Parathyroid adenoma (tissue), 2 donors: Measurements from ENCODE around the gene KIAA0040.

Source experiments
- H2AFZ ChIP-seq: fragments of 300-600 bp; sonication (generic); one replicate; pipeline ENCODE4 v1.7.0; 2017; ENCODE audit warnings: antibody characterized with exemption, mild to moderate bottlenecking
- H3K27ac ChIP-seq: fragments of 300-600 bp; sonication (generic); one replicate; pipeline ENCODE4 v1.7.0; 2017
- H3K27me3 ChIP-seq: fragments of 300-600 bp; sonication (generic); one replicate; pipeline ENCODE4 v1.7.0; 2017; ENCODE audit warnings: low read length; ENCODE audit not compliant: control insufficient read depth, insufficient read depth
- H3K36me3 ChIP-seq: fragments of 300-600 bp; sonication (generic); one replicate; pipeline ENCODE4 v1.7.0; 2017; ENCODE audit warnings: low read length; ENCODE audit not compliant: control insufficient read depth, insufficient read depth
- H3K4me1 ChIP-seq: fragments of 300-600 bp; sonication (generic); one replicate; pipeline ENCODE4 v1.7.0; 2017; ENCODE audit warnings: control low read depth
- H3K4me2 ChIP-seq: fragments of 300-600 bp; sonication (generic); one replicate; pipeline ENCODE4 v1.7.0; 2017; ENCODE audit warnings: low read length
- H3K4me3 ChIP-seq: fragments of 300-600 bp; sonication (generic); one replicate; pipeline ENCODE4 v1.7.0; 2017; ENCODE audit warnings: low read depth, low read length
- H3K79me2 ChIP-seq: fragments of 300-600 bp; sonication (generic); one replicate; pipeline ENCODE4 v1.7.0; 2017; ENCODE audit warnings: control low read depth
- H3K9ac ChIP-seq: fragments of 300-600 bp; sonication (generic); one replicate; pipeline ENCODE4 v1.7.0; 2017; ENCODE audit warnings: mild to moderate bottlenecking
- H3K9me3 ChIP-seq: fragments of 300-600 bp; sonication (generic); one replicate; pipeline ENCODE4 v1.7.0; 2017; ENCODE audit warnings: low read length; ENCODE audit not compliant: control insufficient read depth
- CTCF ChIP-seq: fragments of 300-600 bp; sonication (generic); IDR thresholded peaks from one replicate; pipeline ENCODE4 v1.7.0; 2017; ENCODE audit warnings: antibody characterized with exemption, mild to moderate bottlenecking
- donor health status: primary hyperparathyroidism.

The KIAA0040 gene

GRCh38 chr1:175131095-175131494 lies 61.5 kb downstream of the KIAA0040 start:
- no peaks in the 10 kb centered on the region for H3K79me2 ChIP-seq
- peaks cover 7% of the 10 kb centered on the region for H3K4me1 ChIP-seq
- no peaks in the 10 kb centered on the region for H3K36me3 ChIP-seq
- no peaks in the 10 kb centered on the region for H3K27me3 ChIP-seq
- H2AFZ ChIP-seq = no peak overlapping the region
- H3K9ac ChIP-seq = no peak overlapping the region
- no peak overlapping the region for H3K4me3 ChIP-seq
- no peak overlapping the region for H3K27ac ChIP-seq
- TF ChIP-seq CTCF = no peak
- H3K9me3 ChIP-seq = no peaks in the 10 kb centered on the region
- no peak overlapping the region for H3K4me2 ChIP-seq

- no peak overlapping the region for H3K9ac ChIP-seq
- no peaks in the 10 kb centered on the region for H3K27me3 ChIP-seq
- H3K27ac ChIP-seq = no peak overlapping the region
- H3K4me2 ChIP-seq = no peak overlapping the region
- H3K79me2 ChIP-seq = no peaks in the 10 kb centered on the region
- no peaks in the 10 kb centered on the region for H3K36me3 ChIP-seq
- peaks cover 7% of the 10 kb centered on the region for H3K4me1 ChIP-seq
- no peak overlapping the region for H2AFZ ChIP-seq
- no peaks in the 10 kb centered on the region for H3K9me3 ChIP-seq
- no peak for TF ChIP-seq CTCF
- no peak overlapping the region for H3K4me3 ChIP-seq
Measured at GRCh38 chr1:175130649-175131045, 61.9 kb downstream of the KIAA0040 start.

- H3K4me1 ChIP-seq = peaks cover 7% of the 10 kb centered on the region
- peak overlapping the region; percentile 30 for H2AFZ ChIP-seq
Measured at GRCh38 chr1:175129997-175130648, 62.5 kb downstream of the KIAA0040 start.

GRCh38 chr1:175129644-175129996 lies 63.0 kb downstream of the KIAA0040 start:
- H3K9ac ChIP-seq = no peak overlapping the region
- no peak overlapping the region for H3K4me2 ChIP-seq
- no peaks in the 10 kb centered on the region for H3K36me3 ChIP-seq
- peak overlapping the region; percentile 6 for H3K27ac ChIP-seq
- no peaks in the 10 kb centered on the region for H3K9me3 ChIP-seq
- peak overlapping the region; percentile 30 for H2AFZ ChIP-seq
- H3K4me3 ChIP-seq = no peak overlapping the region
- no peaks in the 10 kb centered on the region for H3K27me3 ChIP-seq
- peaks cover 10% of the 10 kb centered on the region for H3K4me1 ChIP-seq
- no peak for TF ChIP-seq CTCF
- H3K79me2 ChIP-seq = no peaks in the 10 kb centered on the region

More at GRCh38 chr1:175129997-175130648, 62.5 kb downstream of the KIAA0040 start:
- H3K4me3 ChIP-seq = no peak overlapping the region
- no peaks in the 10 kb centered on the region for H3K9me3 ChIP-seq
- TF ChIP-seq CTCF = no peak
- H3K4me2 ChIP-seq = no peak overlapping the region
- H3K27me3 ChIP-seq = no peaks in the 10 kb centered on the region
- peak overlapping the region; percentile 6 for H3K27ac ChIP-seq
- no peaks in the 10 kb centered on the region for H3K36me3 ChIP-seq
- H3K79me2 ChIP-seq = no peaks in the 10 kb centered on the region
- H3K9ac ChIP-seq = no peak overlapping the region

- Histone ChIP-seq H3K4me2 (no peak overlapping the region), H2AFZ (peak overlapping the region; percentile 30), H3K27ac (peak overlapping the region; percentile 6), H3K9ac (no peak overlapping the region), H3K4me1 (peaks cover 11% of the 10 kb centered on the region), H3K36me3 (no peaks in the 10 kb centered on the region), H3K9me3 (no peaks in the 10 kb centered on the region), H3K79me2 (no peaks in the 10 kb centered on the region), H3K27me3 (no peaks in the 10 kb centered on the region), H3K4me3 (no peak overlapping the region)
- TF ChIP-seq CTCF = no peak
Measured at GRCh38 chr1:175129182-175129581, 63.4 kb downstream of the KIAA0040 start.
